H9 (cell line): Measurements from ENCODE around the gene SLC12A3. TPM values are rescaled to one million over a fixed set of nuclear protein-coding genes. Genes with fewer than 3 reads are reported as not detected.

Source experiments
- DNase-seq: peaks from one replicate; pipeline ENCODE4 v3.0.0-alpha.2; 2017
- H2AFZ ChIP-seq: one replicate; pipeline ENCODE4 v1.6.1; 2013; ENCODE audit warnings: mild to moderate bottlenecking, low read length, control low read depth, moderate library complexity
- H2AK5ac ChIP-seq: 2 replicates; pipeline ENCODE4 v1.6.1; 2013; ENCODE audit warnings: low read length, control low read depth, mixed read lengths; ENCODE audit not compliant: insufficient read length
- H2BK120ac ChIP-seq: one replicate; pipeline ENCODE4 v1.6.1; 2013; ENCODE audit warnings: low read depth, mild to moderate bottlenecking, low read length, control low read depth, inconsistent platforms; ENCODE audit not compliant: poor library complexity, severe bottlenecking
- H2BK12ac ChIP-seq: 2 replicates; pipeline ENCODE4 v1.6.1; 2013; ENCODE audit warnings: low read length, control low read depth, mixed read lengths, low read depth; ENCODE audit not compliant: insufficient read length
- H2BK15ac ChIP-seq: 2 replicates; pipeline ENCODE4 v1.6.1; 2013; ENCODE audit warnings: low read depth, low read length, control low read depth
- H2BK20ac ChIP-seq: one replicate; pipeline ENCODE4 v1.6.1; 2013; ENCODE audit warnings: low read depth, mild to moderate bottlenecking, low read length, control low read depth, inconsistent platforms; ENCODE audit not compliant: poor library complexity, severe bottlenecking
- H2BK5ac ChIP-seq: 2 replicates; pipeline ENCODE4 v1.6.1; 2013; ENCODE audit warnings: low read length, control low read depth, mixed read lengths; ENCODE audit not compliant: insufficient read length
- H3K14ac ChIP-seq: 2 replicates; pipeline ENCODE4 v1.6.1; 2013; ENCODE audit warnings: low read length, control low read depth; ENCODE audit not compliant: insufficient read depth
- H3K18ac ChIP-seq: 2 replicates; pipeline ENCODE4 v1.6.1; 2013; ENCODE audit warnings: low read depth, mild to moderate bottlenecking, mixed read lengths, low read length, control low read depth; ENCODE audit not compliant: insufficient read length
- H3K23ac ChIP-seq: 2 replicates; pipeline ENCODE4 v1.6.1; 2013; ENCODE audit warnings: low read length, control low read depth, mixed read lengths, low read depth; ENCODE audit not compliant: insufficient read length
- H3K23me2 ChIP-seq: 2 replicates; pipeline ENCODE4 v1.6.1; 2013; ENCODE audit warnings: low read depth, mild to moderate bottlenecking, mixed read lengths, low read length, control low read depth; ENCODE audit not compliant: insufficient read length, poor library complexity, severe bottlenecking
- H3K27ac ChIP-seq: 2 replicates; pipeline ENCODE4 v1.5.1; 2013; ENCODE audit warnings: low read length, control low read depth, mixed read lengths, low read depth; ENCODE audit not compliant: insufficient read length
- H3K27me3 ChIP-seq: 2 replicates; pipeline ENCODE4 v1.6.1; 2013; ENCODE audit warnings: low read length, control low read depth, inconsistent platforms; ENCODE audit not compliant: insufficient read depth
- H3K4ac ChIP-seq: 2 replicates; pipeline ENCODE4 v1.6.1; 2013; ENCODE audit warnings: low read depth, mild to moderate bottlenecking, control low read depth, inconsistent platforms, low read length, moderate library complexity
- H3K4me1 ChIP-seq: 2 replicates; pipeline ENCODE4 v1.6.1; 2013; ENCODE audit warnings: low read length, control low read depth, inconsistent platforms; ENCODE audit not compliant: insufficient read depth
- H3K4me2 ChIP-seq: 2 replicates; pipeline ENCODE4 v1.6.1; 2013; ENCODE audit warnings: low read length, control low read depth, mixed read lengths; ENCODE audit not compliant: insufficient read length, insufficient read depth
- H3K56ac ChIP-seq: 2 replicates; pipeline ENCODE4 v1.6.1; 2013; ENCODE audit warnings: low read depth, mild to moderate bottlenecking, mixed read lengths, low read length, control low read depth; ENCODE audit not compliant: insufficient read length
- H3K79me1 ChIP-seq: 2 replicates; pipeline ENCODE4 v1.6.1; 2013; ENCODE audit warnings: low read depth, mild to moderate bottlenecking, moderate library complexity, low read length, control low read depth, inconsistent platforms; ENCODE audit not compliant: insufficient read depth, poor library complexity, severe bottlenecking
- H3K79me2 ChIP-seq: 2 replicates; pipeline ENCODE4 v1.6.1; 2013; ENCODE audit warnings: low read length, control low read depth, inconsistent platforms; ENCODE audit not compliant: insufficient read depth
- H3K9ac ChIP-seq: 2 replicates; pipeline ENCODE4 v1.6.1; 2013; ENCODE audit warnings: low read length, control low read depth, mixed read lengths; ENCODE audit not compliant: insufficient read length; ENCODE audit errors: extremely low read depth
- H3K9me3 ChIP-seq: one replicate; pipeline ENCODE4 v1.6.1; 2013; ENCODE audit warnings: low read depth, low read length, inconsistent platforms; ENCODE audit not compliant: control insufficient read depth
- H3T11ph ChIP-seq: one replicate; pipeline ENCODE4 v1.6.1; 2013; ENCODE audit warnings: mild to moderate bottlenecking, low read length, control low read depth, inconsistent platforms
- H4K20me1 ChIP-seq: one replicate; pipeline ENCODE4 v1.6.1; 2013; ENCODE audit not compliant: control insufficient read depth, insufficient read length, insufficient read depth
- H4K5ac ChIP-seq: 2 replicates; pipeline ENCODE4 v1.6.1; 2013; ENCODE audit warnings: low read depth, mild to moderate bottlenecking, mixed read lengths, low read length, control low read depth; ENCODE audit not compliant: insufficient read length
- H4K8ac ChIP-seq: replicated peaks from 2 replicates; pipeline ENCODE4 v1.6.1; 2013; ENCODE audit warnings: low read length, control low read depth, mixed read lengths, low read depth; ENCODE audit not compliant: insufficient read length
- H4K91ac ChIP-seq: 2 replicates; pipeline ENCODE4 v1.6.1; 2013; ENCODE audit warnings: low read depth, mild to moderate bottlenecking, moderate library complexity, mixed read lengths, low read length, control low read depth; ENCODE audit not compliant: insufficient read length
- H3K27ac Mint-ChIP-seq, 3 experiments: 2 replicates in 2 of 3; 3 replicates in 1 of 3; pipeline ENCODE4 v1.8.0; 2020 to 2021; ENCODE audit warnings: mixed read lengths in 3 of 3, mild to moderate bottlenecking in 1 of 3, moderate library complexity in 1 of 3
- H3K27me3 Mint-ChIP-seq: 2 replicates; pipeline ENCODE4 v1.8.0; 2021; ENCODE audit warnings: low read depth, mild to moderate bottlenecking, moderate library complexity, mixed read lengths
- H3K36me3 Mint-ChIP-seq, 3 experiments: 2 replicates in 2 of 3; 3 replicates in 1 of 3; pipeline ENCODE4 v1.8.0; 2020 to 2021; ENCODE audit warnings: low read depth in 3 of 3, mixed read lengths in 3 of 3; ENCODE audit not compliant: insufficient read depth in 1 of 3
- H3K4me1 Mint-ChIP-seq, 2 experiments: 2 replicates each; pipeline ENCODE4 v1.8.0; 2020; ENCODE audit warnings: mixed read lengths in 2 of 2
- H3K4me3 Mint-ChIP-seq, 2 experiments: 2 replicates in 1 of 2; 3 replicates in 1 of 2; pipeline ENCODE4 v1.8.0; 2020 to 2021; ENCODE audit warnings: mild to moderate bottlenecking in 2 of 2, mixed read lengths in 2 of 2, moderate library complexity in 1 of 2
- H3K9me3 Mint-ChIP-seq, 2 experiments: 2 replicates in 1 of 2; 3 replicates in 1 of 2; pipeline ENCODE4 v1.8.0; 2020; ENCODE audit warnings: mild to moderate bottlenecking in 2 of 2, mixed read lengths in 2 of 2, moderate library complexity in 1 of 2
- WGBS: extraction: QIAGEN DNeasy Blood & Tissue Kit; methylation state at CpG from one replicate; pipeline ENCODE4 v1.1.7; 2013; ENCODE audit warnings: missing lambda C conversion rate, low lambda C conversion rate, mixed read lengths; ENCODE audit not compliant: insufficient read length; ENCODE audit errors: extremely low coverage; 5-methylcytosine and 5-hydroxymethylcytosine counted together
- total RNA-seq: library from RNA; stranded (reverse); gene quantifications from 2 replicates; pipeline ENCODE4 v1.2.1, GENCODE V29; 2021
- TF ChIP-seq, protein P1 (sequence below): fragments of 200-600 bp; sonication (generic); conservative IDR thresholded peaks from 3 replicates; pipeline ENCODE4 v1.8.0; 2021; ENCODE audit warnings: antibody characterized with exemption, mild to moderate bottlenecking

SLC12A3 gene
- total RNA-seq, 1 experiment from 2014 or later = not detected

DNA sequence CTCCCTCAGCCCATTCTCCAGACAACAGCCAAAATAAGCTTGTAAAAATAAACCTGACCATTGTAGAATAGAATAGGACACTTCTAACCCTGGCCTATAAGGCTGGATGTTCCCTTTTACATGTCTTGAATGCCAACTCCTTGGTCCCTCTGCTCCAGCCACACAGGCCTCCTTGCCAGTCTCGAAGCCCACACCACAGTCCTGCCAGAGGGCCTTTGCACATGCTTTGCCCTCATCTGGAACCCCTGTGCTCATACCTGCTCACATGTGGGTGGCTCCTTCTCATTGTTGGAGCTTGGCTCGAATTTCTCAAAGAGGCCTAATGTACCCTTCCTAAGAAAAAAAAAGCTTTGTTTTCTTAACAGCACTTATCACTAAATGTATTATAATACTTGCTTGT, 5.4 kb upstream of the SLC12A3 start:
- Mint-ChIP-seq H3K27ac (peak overlapping the region in 1 of 3 experiments; percentile 72; a peak in 1 of 7 replicates), H3K36me3 (no peaks in the 10 kb centered on the region), H3K27me3 (no peaks in the 10 kb centered on the region; the same call in 1 of the 2 replicates), H3K4me1 (peaks cover 14 to 17% of the 10 kb centered on the region in 2 experiments), H3K9me3 (no peaks in the 10 kb centered on the region; a peak in 1 of 5 replicates), H3K4me3 (no peak overlapping the region)
- Histone ChIP-seq H3K23me2 (no peaks in the 10 kb centered on the region), H2BK20ac (no peak overlapping the region), H2BK15ac (no peak overlapping the region), H3K4me2 (no peak overlapping the region), H2AFZ (no peak overlapping the region), H3K18ac (no peak overlapping the region), H2BK5ac (no peak overlapping the region), H3K9me3 (no peaks in the 10 kb centered on the region), H2BK12ac (no peak overlapping the region), H3T11ph (no peak overlapping the region), H3K4me1 (no peaks in the 10 kb centered on the region), H2AK5ac (no peak overlapping the region), H3K9ac (no peak overlapping the region), H3K27ac (no peak overlapping the region), H4K20me1 (no peaks in the 10 kb centered on the region), H3K14ac (no peak overlapping the region), H3K79me2 (no peaks in the 10 kb centered on the region), H4K5ac (no peak overlapping the region), H4K91ac (no peak overlapping the region), H3K27me3 (no peaks in the 10 kb centered on the region), H4K8ac (no peak overlapping the region), H3K56ac (no peak overlapping the region), H3K23ac (no peak overlapping the region), H2BK120ac (no peak overlapping the region), H3K79me1 (no peaks in the 10 kb centered on the region), H3K4ac (no peak overlapping the region)
- TF ChIP-seq, protein P1, sequence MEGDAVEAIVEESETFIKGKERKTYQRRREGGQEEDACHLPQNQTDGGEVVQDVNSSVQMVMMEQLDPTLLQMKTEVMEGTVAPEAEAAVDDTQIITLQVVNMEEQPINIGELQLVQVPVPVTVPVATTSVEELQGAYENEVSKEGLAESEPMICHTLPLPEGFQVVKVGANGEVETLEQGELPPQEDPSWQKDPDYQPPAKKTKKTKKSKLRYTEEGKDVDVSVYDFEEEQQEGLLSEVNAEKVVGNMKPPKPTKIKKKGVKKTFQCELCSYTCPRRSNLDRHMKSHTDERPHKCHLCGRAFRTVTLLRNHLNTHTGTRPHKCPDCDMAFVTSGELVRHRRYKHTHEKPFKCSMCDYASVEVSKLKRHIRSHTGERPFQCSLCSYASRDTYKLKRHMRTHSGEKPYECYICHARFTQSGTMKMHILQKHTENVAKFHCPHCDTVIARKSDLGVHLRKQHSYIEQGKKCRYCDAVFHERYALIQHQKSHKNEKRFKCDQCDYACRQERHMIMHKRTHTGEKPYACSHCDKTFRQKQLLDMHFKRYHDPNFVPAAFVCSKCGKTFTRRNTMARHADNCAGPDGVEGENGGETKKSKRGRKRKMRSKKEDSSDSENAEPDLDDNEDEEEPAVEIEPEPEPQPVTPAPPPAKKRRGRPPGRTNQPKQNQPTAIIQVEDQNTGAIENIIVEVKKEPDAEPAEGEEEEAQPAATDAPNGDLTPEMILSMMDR = no peak
- WGBS = no CpG with 5 or more reads among the region's 2 CpGs
- no peak for DNase-seq
